ENCODE measurements around the gene CCDC124.

GRCh38 chr19:17908244-17908643, 24.6 kb upstream of the CCDC124 start:
- TF ChIP-seq CTCF (IDR thresholded peaks at IDR 0.05; ENCODE audit: insufficient read depth, low read length, poor library complexity, severe bottlenecking) (no peak), EZH2phosphoT487 (conservative IDR thresholded peaks at IDR 0.05; ENCODE audit: low read length) (no peak)
